Nephron (organoid): ENCODE measurements around the gene MC5R.

ENCODE experiments used
- H3K27ac Mint-ChIP-seq, 3 experiments: 2 replicates each; pipeline ENCODE4 v1.8.0; 2020; ENCODE audit warnings: mixed read lengths in 3 of 3, mild to moderate bottlenecking in 2 of 3, moderate library complexity in 1 of 3
- H3K27me3 Mint-ChIP-seq: 2 replicates; pipeline ENCODE4 v1.8.0; 2021; ENCODE audit warnings: low read depth, mild to moderate bottlenecking, moderate library complexity, mixed read lengths
- H3K36me3 Mint-ChIP-seq: 2 replicates; pipeline ENCODE4 v1.8.0; 2020; ENCODE audit warnings: low read depth, mixed read lengths
- H3K4me1 Mint-ChIP-seq: 2 replicates; pipeline ENCODE4 v1.8.0; 2020; ENCODE audit warnings: mixed read lengths
- H3K4me3 Mint-ChIP-seq, 3 experiments: 2 replicates each; pipeline ENCODE4 v1.8.0; 2020; ENCODE audit warnings: mild to moderate bottlenecking in 3 of 3, mixed read lengths in 3 of 3, moderate library complexity in 2 of 3
- H3K9me3 Mint-ChIP-seq: 2 replicates; pipeline ENCODE4 v1.8.0; 2020; ENCODE audit warnings: mixed read lengths
- CTCF ChIP-seq, 3 experiments: fragments of 200-600 bp; sonication (generic); IDR thresholded peaks; one replicate each; pipeline ENCODE4 v1.5.0; 2021; ENCODE audit warnings: antibody characterized with exemption in 3 of 3; ENCODE audit not compliant: unreplicated experiment in 3 of 3

MC5R gene

GRCh38 chr18:13874558-13874957 lies 50.6 kb downstream of the MC5R start:
- Mint-ChIP-seq H3K9me3 (no peaks in the 10 kb centered on the region), H3K36me3 (no peaks in the 10 kb centered on the region), H3K4me3 (no peak overlapping the region), H3K27ac (no peak overlapping the region), H3K4me1 (no peaks in the 10 kb centered on the region), H3K27me3 (peaks cover 36% of the 10 kb centered on the region)
- TF ChIP-seq CTCF (IDR thresholded peaks at IDR 0.05; ENCODE audit: unreplicated experiment in 3 of 3) = no peak
